H1 (cell line): Measurements from ENCODE around the gene KANSL1. TPM values are rescaled to one million over a fixed set of nuclear protein-coding genes. Genes with fewer than 3 reads are reported as not detected.

Source experiments
- CTCF ChIA-PET: fragments of 300-600 bp; sonication (Branson Sonifier 250); formaldehyde crosslinking; loops from one replicate; lab custom pipeline; 2021; ENCODE audit not compliant: partially characterized antibody; lab: Charles Lee
- POLR2A ChIA-PET: fragments of 300-600 bp; sonication (Branson Sonifier 250); formaldehyde crosslinking; loops from one replicate; lab custom pipeline; 2021; ENCODE audit warnings: inconsistent platforms; ENCODE audit not compliant: partially characterized antibody; lab: Charles Lee
- DNase-seq, 2 experiments: peaks; one replicate each; pipeline versions ENCODE4 v3.0.0 to v3.0.0-alpha.2; 2010 to 2022; ENCODE audit warnings: low spot score in 2 of 2, low read depth in 1 of 2, mixed read lengths in 1 of 2
- FAIRE-seq: peaks from 2 replicates; lab custom pipeline; 2011; peaks lifted over from hg19 to GRCh38; lab: Jason Lieb, UNC
- H2AFZ ChIP-seq: 2 replicates; pipeline ENCODE4 v1.8.1; 2012; ENCODE audit warnings: low read length, inconsistent platforms
- H2AK5ac ChIP-seq: 2 replicates; pipeline ENCODE4 v1.6.1; 2013; ENCODE audit warnings: low read depth, low read length
- H2BK120ac ChIP-seq: replicated peaks from 2 replicates; pipeline ENCODE3; 2013; ENCODE audit warnings: low read depth, low read length, inconsistent platforms
- H2BK12ac ChIP-seq: 2 replicates; pipeline ENCODE4 v1.6.1; 2013; ENCODE audit warnings: low read depth, low read length
- H2BK15ac ChIP-seq: 2 replicates; pipeline ENCODE4 v1.6.1; 2013; ENCODE audit warnings: low read length
- H2BK20ac ChIP-seq: 2 replicates; pipeline ENCODE4 v1.6.1; 2013; ENCODE audit warnings: low read length
- H2BK5ac ChIP-seq: 2 replicates; pipeline ENCODE4 v1.6.1; 2013; ENCODE audit warnings: low read depth, low read length
- H3K14ac ChIP-seq: 2 replicates; pipeline ENCODE4 v1.6.1; 2013; ENCODE audit warnings: inconsistent platforms; ENCODE audit not compliant: insufficient read length
- H3K18ac ChIP-seq: 2 replicates; pipeline ENCODE4 v1.6.1; 2013; ENCODE audit warnings: low read length; ENCODE audit errors: extremely low read depth
- H3K23ac ChIP-seq: 2 replicates; pipeline ENCODE4 v1.6.1; 2013; ENCODE audit warnings: inconsistent platforms; ENCODE audit not compliant: insufficient read length
- H3K23me2 ChIP-seq: 2 replicates; pipeline ENCODE4 v1.6.1; 2013; ENCODE audit warnings: low read depth, low read length
- H3K27ac ChIP-seq: 2 replicates; pipeline ENCODE4 v1.6.1; 2011; ENCODE audit warnings: low read depth, low read length, inconsistent platforms
- H3K27me3 ChIP-seq, 4 experiments: replicated peaks in 1 of 4; 1 replicate in 1 of 4; 2 replicates in 3 of 4; pipeline versions ENCODE4 v1.6.1 to v1.8.1; 2011 to 2013; ENCODE audit warnings: low read length in 3 of 4, mild to moderate bottlenecking in 3 of 4, inconsistent platforms in 2 of 4, mixed read lengths in 2 of 4, moderate library complexity in 1 of 4; ENCODE audit not compliant: control insufficient read depth in 3 of 4, insufficient read depth in 3 of 4; ENCODE audit errors: extremely low read depth in 1 of 4
- H3K36me3 ChIP-seq, 4 experiments: 2 replicates each; pipeline versions ENCODE4 v1.6.1 to v1.8.1; 2011 to 2013; ENCODE audit warnings: mild to moderate bottlenecking in 4 of 4, low read length in 3 of 4, moderate library complexity in 2 of 4, control low read depth in 1 of 4, inconsistent platforms in 1 of 4; ENCODE audit not compliant: insufficient read depth in 4 of 4, control insufficient read depth in 2 of 4
- H3K4ac ChIP-seq: replicated peaks from 2 replicates; pipeline ENCODE3; 2013; ENCODE audit warnings: low read length, low read depth, mixed read lengths, inconsistent platforms; ENCODE audit not compliant: insufficient read length
- H3K4me1 ChIP-seq, 4 experiments: replicated peaks in 1 of 4; 1 replicate in 1 of 4; 2 replicates in 3 of 4; pipeline versions ENCODE4 v1.6.1 to v1.8.1; 2011 to 2013; ENCODE audit warnings: low read length in 3 of 4, inconsistent platforms in 2 of 4, mixed read lengths in 1 of 4; ENCODE audit not compliant: insufficient read depth in 4 of 4, control insufficient read depth in 3 of 4
- H3K4me2 ChIP-seq, 2 experiments: 2 replicates each; pipeline versions ENCODE4 v1.6.1 to v1.8.1; 2011 to 2013; ENCODE audit warnings: low read depth in 2 of 2, low read length in 2 of 2, control low read depth in 1 of 2, inconsistent platforms in 1 of 2, mild to moderate bottlenecking in 1 of 2; ENCODE audit not compliant: insufficient read depth in 1 of 2
- H3K4me3 ChIP-seq, 4 experiments: fragments of 200-600, 300-600 bp in 1 of 4; sonication (generic), shearing (Covaris generic), sonication (Bioruptor Twin) in 1 of 4; 2 replicates each; pipeline versions ENCODE4 v1.5.1 to v1.8.1; 2011 to 2016; ENCODE audit warnings: low read length in 4 of 4, low read depth in 3 of 4, control low read depth in 2 of 4, inconsistent platforms in 2 of 4, mild to moderate bottlenecking in 2 of 4, mixed read lengths in 1 of 4, moderate library complexity in 1 of 4; ENCODE audit not compliant: insufficient read depth in 2 of 4; ENCODE audit errors: extremely low read depth in 1 of 4
- H3K56ac ChIP-seq: replicated peaks from 2 replicates; pipeline ENCODE3; 2013; ENCODE audit warnings: low read depth, mild to moderate bottlenecking, mixed read lengths, low read length, inconsistent platforms; ENCODE audit not compliant: insufficient read length
- H3K79me1 ChIP-seq: 2 replicates; pipeline ENCODE4 v1.6.1; 2013; ENCODE audit warnings: low read depth, low read length, control low read depth
- H3K79me2 ChIP-seq, 2 experiments: 2 replicates each; pipeline versions ENCODE4 v1.6.1 to v1.8.1; 2012 to 2013; ENCODE audit warnings: low read length in 2 of 2, mild to moderate bottlenecking in 2 of 2, inconsistent platforms in 1 of 2; ENCODE audit not compliant: insufficient read depth in 2 of 2, control insufficient read depth in 1 of 2
- H3K9ac ChIP-seq, 4 experiments: replicated peaks in 1 of 4; 1 replicate in 1 of 4; 2 replicates in 3 of 4; pipeline versions ENCODE4 v1.6.1 to v1.8.1; 2011 to 2013; ENCODE audit warnings: low read depth in 3 of 4, low read length in 3 of 4, control low read depth in 2 of 4, mild to moderate bottlenecking in 2 of 4, moderate library complexity in 2 of 4, inconsistent platforms in 1 of 4; ENCODE audit errors: extremely low read depth in 1 of 4
- H3K9me3 ChIP-seq, 2 experiments: 2 replicates each; pipeline versions ENCODE4 v1.6.1 to v1.8.1; 2012 to 2013; ENCODE audit warnings: mild to moderate bottlenecking in 2 of 2, moderate library complexity in 2 of 2, control low read depth in 1 of 2, inconsistent platforms in 1 of 2, low read depth in 1 of 2, low read length in 1 of 2, mixed read lengths in 1 of 2; ENCODE audit not compliant: insufficient read depth in 2 of 2
- H4K20me1 ChIP-seq, 2 experiments: replicated peaks in 1 of 2; 2 replicates each; pipeline versions ENCODE3 to v1.8.1; 2011 to 2013; ENCODE audit warnings: inconsistent platforms in 2 of 2, low read length in 2 of 2, mild to moderate bottlenecking in 1 of 2; ENCODE audit not compliant: insufficient read depth in 2 of 2, control insufficient read depth in 1 of 2
- H4K5ac ChIP-seq: 2 replicates; pipeline ENCODE4 v1.6.1; 2013; ENCODE audit warnings: low read length, low read depth, mixed read lengths, inconsistent platforms; ENCODE audit not compliant: insufficient read length
- H4K8ac ChIP-seq: 2 replicates; pipeline ENCODE4 v1.8.0; 2013; ENCODE audit warnings: mild to moderate bottlenecking, moderate library complexity, low read length, inconsistent platforms; ENCODE audit not compliant: insufficient read depth; ENCODE audit errors: extremely low read depth
- H4K91ac ChIP-seq: replicated peaks from 2 replicates; pipeline ENCODE3; 2013; ENCODE audit warnings: low read length, mixed read lengths, inconsistent platforms; ENCODE audit not compliant: insufficient read length
- CBX5 ChIP-seq: fragments of 300-800, 300-1000 bp; sonication (generic); IDR thresholded peaks from 2 replicates; pipeline ENCODE4 v1.7.1; 2016; ENCODE audit warnings: antibody characterized with exemption, low read length, low read depth
- EGR1 ChIP-seq: IDR thresholded peaks from 2 replicates; pipeline ENCODE4 v1.6.1; 2011; ENCODE audit warnings: low read depth, low read length, borderline replicate concordance
- MAFK ChIP-seq: IDR thresholded peaks from 2 replicates; pipeline ENCODE4 v1.6.1; 2012; ENCODE audit warnings: low read depth, mild to moderate bottlenecking, improper control_type of control experiment, low read length
- POU5F1 ChIP-seq: IDR thresholded peaks from 2 replicates; pipeline ENCODE4 v1.6.1; 2011; ENCODE audit warnings: low read depth, mild to moderate bottlenecking, low read length, moderate library complexity
- RAD21 ChIP-seq, 2 experiments: IDR thresholded peaks in 1 of 2; conservative IDR thresholded peaks in 1 of 2; 2 replicates each; pipeline ENCODE4 v1.6.1; 2011; ENCODE audit warnings: low read depth in 2 of 2, low read length in 2 of 2, improper control_type of control experiment in 1 of 2, inconsistent platforms in 1 of 2, mild to moderate bottlenecking in 1 of 2, moderate library complexity in 1 of 2
- RNF2 ChIP-seq: fragments of 200-900, 300-1000 bp; sonication (generic); IDR thresholded peaks from 2 replicates; pipeline ENCODE4 v1.7.1; 2016; ENCODE audit warnings: borderline replicate concordance, low read depth, mild to moderate bottlenecking, antibody characterized with exemption, low read length; ENCODE audit not compliant: poor library complexity, severe bottlenecking; ENCODE audit errors: missing control alignments
- SAP30 ChIP-seq: fragments of 300-600 bp; sonication (generic); IDR thresholded peaks from 2 replicates; pipeline ENCODE4 v1.7.1; 2012; ENCODE audit warnings: low read length, moderate library complexity, mild to moderate bottlenecking, inconsistent platforms; ENCODE audit not compliant: insufficient read depth, insufficient replicate concordance
- ZNF274 ChIP-seq: IDR thresholded peaks from 2 replicates; pipeline ENCODE4 v1.7.0; 2012; ENCODE audit warnings: low read length, borderline replicate concordance; ENCODE audit errors: extremely low read depth
- WGBS, 2 experiments: shearing (Covaris generic) in 1 of 2; methylation state at CpG; one replicate each; pipeline versions ENCODE4 v1.1.6 to v1.1.7; 2013 to 2015; ENCODE audit warnings: low lambda C conversion rate in 2 of 2, mixed read lengths in 2 of 2, inconsistent platforms in 1 of 2, low coverage in 1 of 2, missing lambda C conversion rate in 1 of 2; ENCODE audit not compliant: insufficient replicate concordance in 2 of 2, insufficient coverage in 1 of 2, insufficient read length in 1 of 2; ENCODE audit errors: extremely low coverage in 1 of 2, missing lambda C conversion rate in 1 of 2; 5-methylcytosine and 5-hydroxymethylcytosine counted together
- polyA plus RNA-seq, 7 experiments: library from polyadenylated mRNA; depleted of rRNA in 3 of 7; stranded (reverse) in 5 of 7; unstranded in 2 of 7; fragments of >200 nt in 5 of 7; fragments of 200-250 nt in 2 of 7; gene quantifications; 1 replicate in 5 of 7; 2 replicates in 1 of 7; 4 replicates in 1 of 7; pipeline versions ENCODE4 v1.2.1 to v1.2.3, GENCODE V29; 2011 to 2013; ENCODE audit warnings: missing spikeins in 2 of 7, mixed read lengths in 2 of 7
- total RNA-seq: library from RNA; stranded (reverse); fragmentation: NEBNext Ultra II Directional; extraction: Animal tissue kit (Norgen Biotek cat#: 25700); gene quantifications from 2 replicates; pipeline ENCODE4 v1.2.1, GENCODE V29; 2021

Gene KANSL1
- total and polyA plus RNA-seq, 2 of the 8 experiments (the other 6 are each of a cell fraction or from before 2014, with no cell fraction given) = 34.0 to 128 TPM

DNA sequence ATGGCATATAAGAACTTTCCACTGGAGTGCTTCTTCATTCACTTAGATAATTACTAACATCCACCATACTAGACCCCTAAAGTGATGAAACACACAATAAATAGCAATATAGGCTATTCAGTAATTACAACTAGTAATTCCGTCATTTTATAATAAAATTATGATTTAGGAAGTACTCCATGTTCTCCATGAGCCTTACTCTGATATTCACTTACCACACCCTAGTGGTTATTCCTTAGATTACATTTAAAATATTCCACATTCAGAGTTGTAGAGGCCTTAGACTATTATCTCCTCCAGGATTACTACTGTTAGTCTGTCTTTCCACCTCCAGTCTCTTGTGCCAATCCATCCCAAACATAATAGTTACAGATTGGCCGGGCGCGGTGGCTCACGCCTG lies 131.8 kb downstream of the KANSL1 start:
- WGBS, 2 experiments = 92% methylated on average over 5 of the region's 5 CpGs; no CpG with 5 or more reads in 1 of the 2 experiments
- no peak overlapping the region for H2BK15ac ChIP-seq
- H4K5ac ChIP-seq = no peak overlapping the region
- H4K91ac ChIP-seq = no peak overlapping the region
- no peak overlapping the region for H2BK5ac ChIP-seq
- no peak overlapping the region for H3K4me2 ChIP-seq
- peaks cover 0 to 57% of the 10 kb centered on the region in 2 experiments; a peak in 3 of 4 replicates for H3K79me2 ChIP-seq
- H2AK5ac ChIP-seq = no peak overlapping the region
- no peaks in the 10 kb centered on the region for H3K9me3 ChIP-seq
- H3K4ac ChIP-seq = no peak overlapping the region
- POLR2A ChIA-PET = no interaction called here
- H3K14ac ChIP-seq = no peak overlapping the region
- no peak overlapping the region for H2BK12ac ChIP-seq
- DNase-seq = no peak
- H4K20me1 ChIP-seq = peaks cover 2% of the 10 kb centered on the region in 2 experiments
- H3K27ac ChIP-seq = no peak overlapping the region
- H2BK20ac ChIP-seq = no peak overlapping the region
- no peak overlapping the region for H2BK120ac ChIP-seq
- no peaks in the 10 kb centered on the region; the same call in 1 of the 2 replicates for H3K79me1 ChIP-seq
- no peak overlapping the region for H3K56ac ChIP-seq
- peaks cover 0 to 6% (median 3%) of the 10 kb centered on the region in 4 experiments; a peak in 4 of 7 replicates for H3K4me1 ChIP-seq
- H4K8ac ChIP-seq = no peak overlapping the region
- peaks cover 0 to 31% (median 12%) of the 10 kb centered on the region in 4 experiments; a peak in 7 of 8 replicates for H3K36me3 ChIP-seq
- no peak overlapping the region for H2AFZ ChIP-seq
- CTCF ChIA-PET = interaction anchor here (0.7 to 2.8 kb wide), 5 partner anchors 10 to 37 kb away, joined by 3 to 19 read pairs (median 4); no protein-coding TSS in a partner anchor
- no peaks in the 10 kb centered on the region; the same call in 1 of the 2 replicates for H3K23me2 ChIP-seq
- H3K9ac ChIP-seq = no peak overlapping the region
- H3K4me3 ChIP-seq = no peak overlapping the region
- no peaks in the 10 kb centered on the region for H3K27me3 ChIP-seq
- H3K18ac ChIP-seq = no peak overlapping the region
- no peak for FAIRE-seq
- TF ChIP-seq RNF2 (no peak), POU5F1 (no peak), EGR1 (no peak), RAD21 (IDR thresholded peaks at IDR 0.05 in 1 of 2, conservative IDR thresholded peaks at IDR 0.05 in 1 of 2; ENCODE audit: low read depth in 2 of 2, low read length in 2 of 2) (0 out of 4 replicates have a peak, but pooled peaks of 1 of the 2 experiments have one; percentile 7), SAP30 (no peak), MAFK (no peak), ZNF274 (no peak), CBX5 (no peak)
- H3K23ac ChIP-seq = no peak overlapping the region
